ENCODE results near the gene RASAL2. TPM values are rescaled to one million over a fixed set of nuclear protein-coding genes. Genes with fewer than 3 reads are reported as not detected.

The RASAL2 gene
- total RNA-seq, 1 experiment from 2014 or later = not detected

GRCh38 chr1:178094739-178095645, 1.1 kb downstream of the RASAL2 start:
- Histone ChIP-seq H3K36me3 (ENCODE audit: insufficient read depth, low read length) (no peaks in the 10 kb centered on the region), H4K20me1 (ENCODE audit: insufficient read depth, low read depth, low read length) (no peaks in the 10 kb centered on the region), H3K9me3 (ENCODE audit: low read length) (no peaks in the 10 kb centered on the region), H3K4me2 (ENCODE audit: low read depth, low read length, poor library complexity, severe bottlenecking) (no peak overlapping the region), H3K4me3 (ENCODE audit: low read length) (no peak overlapping the region), H3K27ac (ENCODE audit: low read length) (no peak overlapping the region), H3K27me3 (ENCODE audit: low read length) (no peaks in the 10 kb centered on the region), H3K9ac (ENCODE audit: low read length) (no peak overlapping the region), H3K9me2 (replicated peaks; ENCODE audit: insufficient read depth, low read length) (no peaks in the 10 kb centered on the region), H3K79me2 (ENCODE audit: low read length) (no peaks in the 10 kb centered on the region), H3K4me1 (ENCODE audit: low read length) (no peaks in the 10 kb centered on the region), H2AFZ (ENCODE audit: low read length) (no peak overlapping the region)
- no peak for DNase-seq

DNA sequence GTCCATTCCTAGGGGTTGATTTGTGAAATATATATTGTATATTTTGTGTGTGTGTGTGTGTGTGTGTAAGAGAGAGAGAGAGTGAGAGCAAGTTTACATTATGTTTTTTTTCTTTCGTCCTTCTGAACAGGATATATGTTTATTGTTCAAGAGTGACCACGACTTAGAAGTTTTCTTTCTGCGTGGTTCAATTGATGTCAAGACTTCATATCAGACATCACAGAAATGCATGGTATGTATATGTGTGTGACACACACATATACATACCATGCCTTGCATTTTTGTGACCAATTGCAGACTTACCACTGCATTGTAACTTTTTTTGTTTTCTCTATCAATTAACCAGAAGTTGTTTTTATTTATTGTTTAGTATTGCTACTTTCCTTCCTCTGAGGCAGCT, 2.5 kb downstream of the RASAL2 start:
- H2AFZ ChIP-seq (ENCODE audit: low read length) = no peak overlapping the region
- H3K9me3 ChIP-seq (ENCODE audit: low read length) = no peaks in the 10 kb centered on the region
- H3K27ac ChIP-seq (ENCODE audit: low read length) = no peak overlapping the region
- H3K36me3 ChIP-seq (ENCODE audit: insufficient read depth, low read length) = no peaks in the 10 kb centered on the region
- H3K9me2 ChIP-seq (replicated peaks; ENCODE audit: insufficient read depth, low read length) = no peaks in the 10 kb centered on the region
- H3K79me2 ChIP-seq (ENCODE audit: low read length) = no peaks in the 10 kb centered on the region
- H3K9ac ChIP-seq (ENCODE audit: low read length) = no peak overlapping the region
- no peak overlapping the region for H3K4me2 ChIP-seq (ENCODE audit: low read depth, low read length, poor library complexity, severe bottlenecking)
- H4K20me1 ChIP-seq (ENCODE audit: insufficient read depth, low read depth, low read length) = no peaks in the 10 kb centered on the region
- no peaks in the 10 kb centered on the region for H3K27me3 ChIP-seq (ENCODE audit: low read length)
- no peaks in the 10 kb centered on the region for H3K4me1 ChIP-seq (ENCODE audit: low read length)
- no peak for DNase-seq
- no peak overlapping the region for H3K4me3 ChIP-seq (ENCODE audit: low read length)

DNA sequence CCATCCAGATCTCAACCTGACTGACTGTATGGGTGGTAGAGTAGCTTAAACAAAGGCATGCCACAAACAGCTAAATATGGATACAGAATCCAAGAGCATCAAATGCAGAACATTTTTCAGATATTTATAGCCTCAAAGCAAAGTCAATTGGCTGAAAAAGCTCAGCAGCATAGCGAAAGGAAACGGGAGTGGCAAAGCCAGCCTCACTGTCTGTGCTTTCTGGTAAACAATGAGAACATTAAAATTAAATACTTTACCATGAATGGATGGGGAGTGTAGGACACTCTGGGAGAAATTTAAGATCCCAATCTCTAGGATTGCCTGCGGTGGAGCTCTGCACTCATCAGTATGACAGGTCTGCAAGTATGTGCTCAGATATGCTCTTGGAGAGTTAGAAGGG, 4.4 kb downstream of the RASAL2 start:
- Histone ChIP-seq H3K9me2 (replicated peaks; ENCODE audit: insufficient read depth, low read length) (no peaks in the 10 kb centered on the region), H3K27me3 (ENCODE audit: low read length) (no peaks in the 10 kb centered on the region), H3K9me3 (ENCODE audit: low read length) (no peaks in the 10 kb centered on the region), H4K20me1 (ENCODE audit: insufficient read depth, low read depth, low read length) (no peaks in the 10 kb centered on the region), H3K36me3 (ENCODE audit: insufficient read depth, low read length) (no peaks in the 10 kb centered on the region), H3K4me1 (ENCODE audit: low read length) (no peaks in the 10 kb centered on the region), H2AFZ (ENCODE audit: low read length) (no peak overlapping the region), H3K79me2 (ENCODE audit: low read length) (no peaks in the 10 kb centered on the region), H3K27ac (ENCODE audit: low read length) (no peak overlapping the region), H3K4me3 (ENCODE audit: low read length) (no peak overlapping the region), H3K4me2 (ENCODE audit: low read depth, low read length, poor library complexity, severe bottlenecking) (no peak overlapping the region), H3K9ac (ENCODE audit: low read length) (no peak overlapping the region)
- DNase-seq = no peak

GRCh38 chr1:178101266-178101630, 7.3 kb downstream of the RASAL2 start:
- Histone ChIP-seq H3K4me3 (ENCODE audit: low read length) (no peak overlapping the region), H3K79me2 (ENCODE audit: low read length) (no peaks in the 10 kb centered on the region), H3K27me3 (ENCODE audit: low read length) (no peaks in the 10 kb centered on the region), H4K20me1 (ENCODE audit: insufficient read depth, low read depth, low read length) (no peaks in the 10 kb centered on the region), H3K4me1 (ENCODE audit: low read length) (no peaks in the 10 kb centered on the region), H3K9me3 (ENCODE audit: low read length) (no peaks in the 10 kb centered on the region), H3K36me3 (ENCODE audit: insufficient read depth, low read length) (no peaks in the 10 kb centered on the region), H2AFZ (ENCODE audit: low read length) (no peak overlapping the region), H3K27ac (ENCODE audit: low read length) (no peak overlapping the region), H3K9ac (ENCODE audit: low read length) (no peak overlapping the region), H3K9me2 (replicated peaks; ENCODE audit: insufficient read depth, low read length) (no peaks in the 10 kb centered on the region), H3K4me2 (ENCODE audit: low read depth, low read length, poor library complexity, severe bottlenecking) (no peak overlapping the region)
- DNase-seq = no peak

GRCh38 chr1:178101654-178102053, 7.8 kb downstream of the RASAL2 start:
- H3K9ac ChIP-seq (ENCODE audit: low read length) = no peak overlapping the region
- H3K36me3 ChIP-seq (ENCODE audit: insufficient read depth, low read length) = no peaks in the 10 kb centered on the region
- H3K4me3 ChIP-seq (ENCODE audit: low read length) = no peak overlapping the region
- no peak overlapping the region for H3K4me2 ChIP-seq (ENCODE audit: low read depth, low read length, poor library complexity, severe bottlenecking)
- no peak overlapping the region for H3K27ac ChIP-seq (ENCODE audit: low read length)
- no peaks in the 10 kb centered on the region for H4K20me1 ChIP-seq (ENCODE audit: insufficient read depth, low read depth, low read length)
- no peak for DNase-seq
- H3K27me3 ChIP-seq (ENCODE audit: low read length) = no peaks in the 10 kb centered on the region
- H3K79me2 ChIP-seq (ENCODE audit: low read length) = no peaks in the 10 kb centered on the region
- H2AFZ ChIP-seq (ENCODE audit: low read length) = no peak overlapping the region
- no peaks in the 10 kb centered on the region for H3K9me2 ChIP-seq (replicated peaks; ENCODE audit: insufficient read depth, low read length)
- H3K9me3 ChIP-seq (ENCODE audit: low read length) = no peaks in the 10 kb centered on the region
- no peaks in the 10 kb centered on the region for H3K4me1 ChIP-seq (ENCODE audit: low read length)

- Histone ChIP-seq H3K79me2 (ENCODE audit: low read length) (no peaks in the 10 kb centered on the region), H2AFZ (ENCODE audit: low read length) (no peak overlapping the region), H3K9ac (ENCODE audit: low read length) (no peak overlapping the region), H4K20me1 (ENCODE audit: insufficient read depth, low read depth, low read length) (no peaks in the 10 kb centered on the region), H3K4me1 (ENCODE audit: low read length) (no peaks in the 10 kb centered on the region), H3K9me2 (replicated peaks; ENCODE audit: insufficient read depth, low read length) (no peaks in the 10 kb centered on the region), H3K27ac (ENCODE audit: low read length) (no peak overlapping the region), H3K36me3 (ENCODE audit: insufficient read depth, low read length) (no peaks in the 10 kb centered on the region), H3K4me2 (ENCODE audit: low read depth, low read length, poor library complexity, severe bottlenecking) (no peak overlapping the region), H3K27me3 (ENCODE audit: low read length) (no peaks in the 10 kb centered on the region), H3K9me3 (ENCODE audit: low read length) (no peaks in the 10 kb centered on the region), H3K4me3 (ENCODE audit: low read length) (no peak overlapping the region)
- no peak for DNase-seq
These were observed 8.3 kb downstream of the RASAL2 start for GRCh38 chr1:178102218-178102617.

GRCh38 chr1:178107823-178108222, 13.9 kb downstream of the RASAL2 start:
- no peak overlapping the region for H2AFZ ChIP-seq (ENCODE audit: low read length)
- no peak overlapping the region for H3K4me2 ChIP-seq (ENCODE audit: low read depth, low read length, poor library complexity, severe bottlenecking)
- no peak overlapping the region for H3K27ac ChIP-seq (ENCODE audit: low read length)
- no peak overlapping the region for H3K4me3 ChIP-seq (ENCODE audit: low read length)
- DNase-seq = no peak
- no peaks in the 10 kb centered on the region for H3K9me2 ChIP-seq (replicated peaks; ENCODE audit: insufficient read depth, low read length)
- H3K9ac ChIP-seq (ENCODE audit: low read length) = no peak overlapping the region
- H3K36me3 ChIP-seq (ENCODE audit: insufficient read depth, low read length) = no peaks in the 10 kb centered on the region
- H3K4me1 ChIP-seq (ENCODE audit: low read length) = no peaks in the 10 kb centered on the region
- no peaks in the 10 kb centered on the region for H4K20me1 ChIP-seq (ENCODE audit: insufficient read depth, low read depth, low read length)
- H3K27me3 ChIP-seq (ENCODE audit: low read length) = no peaks in the 10 kb centered on the region
- H3K9me3 ChIP-seq (ENCODE audit: low read length) = no peaks in the 10 kb centered on the region
- no peaks in the 10 kb centered on the region for H3K79me2 ChIP-seq (ENCODE audit: low read length)

GRCh38 chr1:178109348-178110143, 15.6 kb downstream of the RASAL2 start:
- Histone ChIP-seq H3K36me3 (ENCODE audit: insufficient read depth, low read length) (no peaks in the 10 kb centered on the region), H3K4me3 (ENCODE audit: low read length) (no peak overlapping the region), H3K4me1 (ENCODE audit: low read length) (no peaks in the 10 kb centered on the region), H3K79me2 (ENCODE audit: low read length) (no peaks in the 10 kb centered on the region), H4K20me1 (ENCODE audit: insufficient read depth, low read depth, low read length) (no peaks in the 10 kb centered on the region), H3K27ac (ENCODE audit: low read length) (no peak overlapping the region), H3K9ac (ENCODE audit: low read length) (no peak overlapping the region), H3K4me2 (ENCODE audit: low read depth, low read length, poor library complexity, severe bottlenecking) (no peak overlapping the region), H3K9me3 (ENCODE audit: low read length) (no peaks in the 10 kb centered on the region), H3K9me2 (replicated peaks; ENCODE audit: insufficient read depth, low read length) (no peaks in the 10 kb centered on the region), H2AFZ (ENCODE audit: low read length) (no peak overlapping the region), H3K27me3 (ENCODE audit: low read length) (no peaks in the 10 kb centered on the region)
- DNase-seq = no peak
